HG02973 (cell line): ENCODE data around the gene GPRC5A.

Experiments
- ATAC-seq: cut with Tn5 transposase; IDR thresholded peaks from one replicate; pipeline ENCODE4 v1.9.1; 2021; ENCODE audit warnings: moderate library complexity; ENCODE audit not compliant: unreplicated experiment

GPRC5A gene

GRCh38 chr12:12936983-12937491 lies 45.7 kb downstream of the GPRC5A start:
- no peak for ATAC-seq

- ATAC-seq: no peak
Observed at GRCh38 chr12:12938541-12938940, 47.2 kb downstream of the GPRC5A start.

- ATAC-seq: no peak
Observed at GRCh38 chr12:12939888-12940287, 48.5 kb downstream of the GPRC5A start.

- no peak for ATAC-seq
Observed at GRCh38 chr12:12941450-12942350, 50.3 kb downstream of the GPRC5A start.

GRCh38 chr12:12943586-12944260 lies 52.4 kb downstream of the GPRC5A start:
- no peak for ATAC-seq

GRCh38 chr12:12945591-12945990 lies 54.2 kb downstream of the GPRC5A start:
- ATAC-seq: no peak

GRCh38 chr12:12946686-12947355 lies 55.5 kb downstream of the GPRC5A start:
- ATAC-seq: no peak

GRCh38 chr12:12947902-12948301 lies 56.5 kb downstream of the GPRC5A start:
- no peak for ATAC-seq

- ATAC-seq: no peak
Observed at GRCh38 chr12:12951504-12951903, 60.1 kb downstream of the GPRC5A start.

GRCh38 chr12:12952036-12952435 lies 60.7 kb downstream of the GPRC5A start, which contains the start of gene GPRC5D:
Gene GPRC5D, minus strand, starts transcription at chr12:12952170. Its CDS starts 1,786 bp downstream, at chr12:12950384.
- ATAC-seq: no peak

- no peak for ATAC-seq
Observed at GRCh38 chr12:12954356-12954755, 63.0 kb downstream of the GPRC5A start.

GRCh38 chr12:12954878-12955625 lies 63.7 kb downstream of the GPRC5A start:
- ATAC-seq: no peak

- no peak for ATAC-seq
Observed at GRCh38 chr12:12958886-12959285, 67.5 kb downstream of the GPRC5A start.

- no peak for ATAC-seq
Observed at GRCh38 chr12:12960639-12961209, 69.4 kb downstream of the GPRC5A start.

- no peak for ATAC-seq
Observed at GRCh38 chr12:12964255-12964654, 72.9 kb downstream of the GPRC5A start.

- no peak for ATAC-seq
Observed at GRCh38 chr12:12965836-12966235, 74.5 kb downstream of the GPRC5A start.
